Skeletal muscle cell (primary cell): ENCODE measurements around the gene AKAP4.
A peak's percentile ranks its signal among the peaks of the same experiment; 100 is the strongest.

Experiments
- DNase-seq: peaks from one replicate; pipeline ENCODE4 v3.0.0-alpha.2; 2010; ENCODE audit warnings: low read depth
- H3K4me3 ChIP-seq: 2 replicates; pipeline ENCODE4 v1.5.1; 2011; ENCODE audit warnings: low read depth, mild to moderate bottlenecking, control low read depth, low read length, moderate library complexity

AKAP4 gene

GRCh38 chrX:50200907-50201306, at the start of gene AKAP4:
Gene AKAP4, minus strand, starts transcription at chrX:50201007. Its CDS starts 118 bp downstream, at chrX:50200889.
- no peak within 1 kb of the TSS for H3K4me3 ChIP-seq
- no peak for DNase-seq

GRCh38 chrX:50211510-50211909, 10.7 kb upstream of the AKAP4 start:
- DNase-seq: no peak
- H3K4me3 ChIP-seq: no peak overlapping the region

DNA sequence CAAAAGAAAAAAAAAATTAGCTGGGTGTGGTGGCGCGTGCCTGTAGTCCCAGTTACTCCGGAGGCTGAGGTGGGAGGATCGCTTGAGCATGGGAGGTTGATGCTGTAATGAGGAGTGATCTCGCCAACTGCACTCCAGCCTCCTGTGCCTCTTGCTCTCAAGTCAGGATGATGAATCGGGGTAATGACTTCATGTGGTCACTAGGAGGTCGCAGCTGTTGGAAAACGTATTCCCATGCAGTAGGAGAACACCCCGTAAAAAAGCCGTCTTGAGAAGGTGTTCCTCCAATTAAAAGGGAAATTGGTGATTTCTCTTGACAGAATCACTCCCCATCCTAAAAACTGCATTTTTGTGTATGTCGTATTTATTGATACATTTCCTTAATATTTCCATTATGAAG, 5.9 kb upstream of the AKAP4 start:
- no peak overlapping the region for H3K4me3 ChIP-seq
- DNase-seq: no peak

GRCh38 chrX:50204364-50204899, 3.6 kb upstream of the AKAP4 start, which contains the start of gene CCNB3:
Gene CCNB3, plus strand, starts transcription at chrX:50204765. Its CDS starts 80,399 bp downstream, at chrX:50285164.
- H3K4me3 ChIP-seq: peak within 1 kb of the TSS; percentile 32
- peak; percentile 26 for DNase-seq

DNA sequence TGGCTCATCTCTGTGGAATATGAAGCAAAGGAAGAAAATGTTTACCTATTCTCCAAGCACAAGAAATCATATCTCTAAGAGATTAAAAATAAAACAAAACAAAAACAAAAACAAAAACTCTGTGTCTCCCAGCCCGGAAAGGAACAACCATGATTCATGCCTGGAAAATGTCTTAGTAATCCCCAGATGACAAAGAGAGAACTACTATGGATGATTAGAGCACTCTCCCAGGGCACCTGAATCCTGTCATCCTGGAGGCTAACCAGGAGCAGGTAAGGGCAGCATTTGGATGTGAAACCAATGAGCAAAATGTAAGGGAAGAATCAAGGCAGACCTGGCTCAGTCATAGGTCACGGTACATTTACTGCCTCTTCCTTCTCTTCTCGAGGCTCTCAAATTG, 1.7 kb upstream of the AKAP4 start:
- H3K4me3 ChIP-seq: no peak overlapping the region
- DNase-seq: no peak

DNA sequence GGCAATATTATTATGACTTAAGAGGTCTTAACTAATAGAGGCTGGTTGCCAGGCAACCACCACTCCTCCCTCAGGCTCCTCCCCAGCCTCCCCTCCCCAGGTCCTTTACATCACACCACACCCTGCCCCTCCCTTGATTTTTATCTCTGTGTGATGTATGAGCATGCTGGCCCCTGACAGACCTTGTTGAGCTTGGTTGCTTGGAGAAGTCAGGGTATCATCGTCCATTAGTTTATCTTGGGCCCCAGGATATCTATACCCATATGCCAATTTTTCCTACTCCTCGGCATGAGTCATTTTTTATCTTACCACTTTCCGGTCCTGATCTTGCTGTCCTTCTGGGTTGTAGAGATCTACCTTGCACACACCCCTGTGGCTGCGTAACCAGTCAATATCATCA, 2.5 kb downstream of the AKAP4 start:
- H3K4me3 ChIP-seq: no peak overlapping the region
- DNase-seq: no peak

GRCh38 chrX:50188859-50189600, 11.8 kb downstream of the AKAP4 start:
- no peak for DNase-seq
- H3K4me3 ChIP-seq: no peak overlapping the region

- no peak overlapping the region for H3K4me3 ChIP-seq
- no peak for DNase-seq
Observed at GRCh38 chrX:50183891-50184290, 16.9 kb downstream of the AKAP4 start.

- no peak overlapping the region for H3K4me3 ChIP-seq
- DNase-seq: no peak
Observed at GRCh38 chrX:50180073-50180940, 20.5 kb downstream of the AKAP4 start.

DNA sequence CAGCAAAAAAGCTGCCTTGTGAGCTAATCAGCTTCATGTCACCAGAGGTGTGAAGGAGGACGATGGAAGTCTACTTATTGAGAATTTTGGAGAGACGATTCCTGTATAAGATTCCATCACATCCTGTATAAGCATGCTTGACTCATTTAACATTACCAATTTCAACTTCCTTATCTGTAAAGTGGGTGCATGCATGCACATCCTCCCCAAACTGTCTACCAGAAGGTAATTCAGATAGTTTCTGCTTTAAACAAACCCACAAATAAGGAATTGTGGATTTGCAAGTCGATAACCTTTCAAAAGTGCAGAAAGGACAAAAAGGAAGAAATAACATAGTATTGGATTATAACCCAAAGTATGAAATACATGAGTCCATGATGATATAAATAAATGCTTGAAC, 31.1 kb downstream of the AKAP4 start:
- no peak for DNase-seq
- H3K4me3 ChIP-seq: no peak overlapping the region

DNA sequence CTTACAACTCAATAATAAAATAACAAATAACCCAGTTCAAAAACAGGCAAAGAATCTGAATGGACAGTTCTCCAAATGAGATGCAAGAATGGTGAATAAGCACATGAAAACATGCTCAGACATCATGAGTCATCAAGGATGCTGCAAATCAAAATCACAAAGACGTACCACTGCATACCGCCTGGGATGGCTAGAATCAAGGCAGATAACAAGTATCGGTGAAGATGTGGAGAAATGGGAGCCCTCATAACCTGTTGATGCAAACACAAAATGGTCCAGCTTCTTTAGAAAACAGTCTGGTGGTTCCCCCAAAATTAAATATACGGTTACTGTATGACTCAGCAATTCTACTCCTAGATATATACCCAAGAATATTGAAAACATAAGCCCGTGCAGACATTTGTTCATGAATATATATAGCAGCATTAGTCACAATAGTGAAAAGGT, 32.5 kb downstream of the AKAP4 start:
- H3K4me3 ChIP-seq: no peak overlapping the region
- no peak for DNase-seq

- no peak for DNase-seq
- no peak overlapping the region for H3K4me3 ChIP-seq
Observed at GRCh38 chrX:50167366-50167765, 33.4 kb downstream of the AKAP4 start.

GRCh38 chrX:50165727-50166126, 35.1 kb downstream of the AKAP4 start:
- no peak for DNase-seq
- H3K4me3 ChIP-seq: no peak overlapping the region

- H3K4me3 ChIP-seq: no peak overlapping the region
- no peak for DNase-seq
Observed at GRCh38 chrX:50161127-50161526, 39.7 kb downstream of the AKAP4 start.

- H3K4me3 ChIP-seq: no peak overlapping the region
- no peak for DNase-seq
Observed at GRCh38 chrX:50158593-50158992, 42.2 kb downstream of the AKAP4 start.

DNA sequence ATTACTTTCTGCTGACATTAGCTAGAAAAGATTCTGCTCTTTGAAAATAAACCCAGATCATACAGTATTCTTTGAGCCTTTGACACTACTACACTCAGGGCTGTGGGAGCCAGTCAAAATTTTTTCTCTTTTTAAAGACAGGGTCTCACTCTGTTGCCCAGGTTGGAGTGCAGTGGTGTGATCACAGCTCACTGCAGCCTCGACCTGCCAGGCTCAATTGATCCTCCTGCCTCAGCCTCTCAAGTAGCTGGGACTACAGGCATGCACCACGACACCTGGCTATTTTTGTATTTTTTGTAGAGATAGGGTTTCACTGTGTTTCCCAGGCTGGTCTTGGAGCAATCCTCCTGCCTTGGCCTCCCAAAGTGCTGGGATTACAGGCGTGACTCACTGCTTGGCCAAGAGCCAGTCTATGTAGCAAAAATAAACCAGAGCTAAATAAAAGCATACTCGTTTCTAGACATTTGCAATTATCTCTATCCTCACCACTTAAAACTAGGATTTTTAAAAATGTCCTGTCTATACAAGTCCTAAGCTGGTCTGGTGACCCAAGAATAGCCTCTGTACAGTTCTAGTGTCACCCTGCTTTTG, 43.2 kb downstream of the AKAP4 start:
- DNase-seq: no peak
- no peak overlapping the region for H3K4me3 ChIP-seq

GRCh38 chrX:50154429-50154828, 46.4 kb downstream of the AKAP4 start:
- no peak for DNase-seq
- H3K4me3 ChIP-seq: no peak overlapping the region

- no peak for DNase-seq
- no peak overlapping the region for H3K4me3 ChIP-seq
Observed at GRCh38 chrX:50152456-50152855, 48.4 kb downstream of the AKAP4 start.

DNA sequence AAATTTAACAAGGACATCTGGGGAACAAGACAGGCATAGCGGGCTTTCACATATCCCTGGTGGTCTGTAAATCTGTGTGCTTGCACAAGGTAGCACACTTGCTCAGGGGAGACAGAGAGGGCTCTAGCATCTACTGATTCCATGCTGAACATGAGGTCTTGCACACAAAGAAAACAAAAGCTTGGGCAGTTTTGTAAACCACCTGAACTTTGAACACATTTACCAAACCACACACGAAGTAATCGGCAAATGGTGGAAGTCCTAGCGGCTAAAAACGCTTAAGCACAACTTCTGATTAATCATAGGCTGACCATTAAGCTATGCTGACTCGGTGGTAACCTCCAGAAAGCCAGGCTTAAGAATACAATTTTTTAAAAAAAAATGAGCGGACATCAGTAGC, 52.8 kb downstream of the AKAP4 start:
- DNase-seq: no peak
- no peak overlapping the region for H3K4me3 ChIP-seq
